ENCODE measurements around the gene LYZL1.

- TF ChIP-seq POLR2AphosphoS5 (IDR thresholded peaks at IDR 0.05; ENCODE audit: low read depth, low read length) (no peak), PBX3 (IDR thresholded peaks at IDR 0.05) (no peak), MAX (IDR thresholded peaks at IDR 0.05; ENCODE audit: low read depth) (no peak), RAD21 (IDR thresholded peaks at IDR 0.05; ENCODE audit: low read length) (no peak), USF2 (IDR thresholded peaks at IDR 0.05; ENCODE audit: borderline replicate concordance, low read depth, low read length) (no peak), JUND (IDR thresholded peaks at IDR 0.05) (no peak), GABPA (IDR thresholded peaks at IDR 0.05; ENCODE audit: low read depth) (no peak), FOXJ3 (CRISPR knock-in tag; IDR thresholded peaks at IDR 0.05) (no peak)
- TF ChIP-seq, protein P1, sequence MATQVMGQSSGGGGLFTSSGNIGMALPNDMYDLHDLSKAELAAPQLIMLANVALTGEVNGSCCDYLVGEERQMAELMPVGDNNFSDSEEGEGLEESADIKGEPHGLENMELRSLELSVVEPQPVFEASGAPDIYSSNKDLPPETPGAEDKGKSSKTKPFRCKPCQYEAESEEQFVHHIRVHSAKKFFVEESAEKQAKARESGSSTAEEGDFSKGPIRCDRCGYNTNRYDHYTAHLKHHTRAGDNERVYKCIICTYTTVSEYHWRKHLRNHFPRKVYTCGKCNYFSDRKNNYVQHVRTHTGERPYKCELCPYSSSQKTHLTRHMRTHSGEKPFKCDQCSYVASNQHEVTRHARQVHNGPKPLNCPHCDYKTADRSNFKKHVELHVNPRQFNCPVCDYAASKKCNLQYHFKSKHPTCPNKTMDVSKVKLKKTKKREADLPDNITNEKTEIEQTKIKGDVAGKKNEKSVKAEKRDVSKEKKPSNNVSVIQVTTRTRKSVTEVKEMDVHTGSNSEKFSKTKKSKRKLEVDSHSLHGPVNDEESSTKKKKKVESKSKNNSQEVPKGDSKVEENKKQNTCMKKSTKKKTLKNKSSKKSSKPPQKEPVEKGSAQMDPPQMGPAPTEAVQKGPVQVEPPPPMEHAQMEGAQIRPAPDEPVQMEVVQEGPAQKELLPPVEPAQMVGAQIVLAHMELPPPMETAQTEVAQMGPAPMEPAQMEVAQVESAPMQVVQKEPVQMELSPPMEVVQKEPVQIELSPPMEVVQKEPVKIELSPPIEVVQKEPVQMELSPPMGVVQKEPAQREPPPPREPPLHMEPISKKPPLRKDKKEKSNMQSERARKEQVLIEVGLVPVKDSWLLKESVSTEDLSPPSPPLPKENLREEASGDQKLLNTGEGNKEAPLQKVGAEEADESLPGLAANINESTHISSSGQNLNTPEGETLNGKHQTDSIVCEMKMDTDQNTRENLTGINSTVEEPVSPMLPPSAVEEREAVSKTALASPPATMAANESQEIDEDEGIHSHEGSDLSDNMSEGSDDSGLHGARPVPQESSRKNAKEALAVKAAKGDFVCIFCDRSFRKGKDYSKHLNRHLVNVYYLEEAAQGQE (IDR thresholded peaks at IDR 0.05; ENCODE audit: low read depth, low read length), result no peak
Observed at GRCh38 chr10:29315814-29316213, 26.9 kb downstream of the LYZL1 start.

All from SK-N-SH (cell line).